HG02610 (cell line): ENCODE results near the gene OTOP2.
"Not testable (repeated sequence)": the region's sequence is repeated elsewhere in the genome, so short reads cannot be mapped to it uniquely, and the experiment has no call there.

Source experiments
- ATAC-seq: cut with Tn5 transposase; IDR thresholded peaks from one replicate; pipeline ENCODE4 v1.9.1; 2021; ENCODE audit warnings: mild to moderate bottlenecking, moderate library complexity; ENCODE audit not compliant: unreplicated experiment

OTOP2 gene

DNA sequence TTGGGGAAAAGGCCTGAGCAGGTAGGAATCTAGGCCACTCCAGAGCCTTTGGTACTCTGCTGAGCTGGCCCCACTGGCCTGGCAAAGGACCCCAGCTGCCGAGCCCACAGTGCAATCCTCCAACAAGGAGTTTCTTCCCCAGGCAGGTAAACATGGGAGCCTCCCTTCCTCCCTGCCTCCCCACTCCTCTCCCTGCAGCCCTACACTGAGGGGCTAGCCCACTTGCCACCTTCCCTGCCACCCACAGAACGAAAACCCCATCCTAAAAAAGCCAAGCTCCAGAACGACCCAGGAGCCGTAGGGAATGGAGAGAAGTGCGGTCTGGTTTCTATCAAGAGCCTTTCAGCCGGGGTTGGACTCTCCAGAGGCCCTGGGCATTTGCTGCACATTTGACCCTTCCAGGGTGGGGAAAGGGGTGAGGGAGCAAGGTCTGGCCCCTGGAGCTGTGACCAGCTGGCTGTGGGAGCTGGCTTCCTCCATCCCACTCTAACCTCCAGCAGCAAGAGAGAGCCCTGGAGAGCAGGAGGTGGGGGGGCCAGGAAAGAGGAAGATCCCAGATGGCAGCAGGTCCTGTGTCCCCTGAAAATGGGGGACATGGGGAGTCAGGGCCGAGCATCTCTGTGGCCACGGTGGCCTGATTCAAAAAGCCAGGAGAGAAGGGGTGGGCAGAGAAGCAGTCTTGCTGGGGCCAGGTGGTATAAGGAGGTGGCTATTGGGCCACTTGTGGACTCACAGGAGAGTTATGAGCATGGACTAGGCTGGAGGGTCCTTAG, 47.2 kb downstream of the OTOP2 start:
- ATAC-seq, result no peak

DNA sequence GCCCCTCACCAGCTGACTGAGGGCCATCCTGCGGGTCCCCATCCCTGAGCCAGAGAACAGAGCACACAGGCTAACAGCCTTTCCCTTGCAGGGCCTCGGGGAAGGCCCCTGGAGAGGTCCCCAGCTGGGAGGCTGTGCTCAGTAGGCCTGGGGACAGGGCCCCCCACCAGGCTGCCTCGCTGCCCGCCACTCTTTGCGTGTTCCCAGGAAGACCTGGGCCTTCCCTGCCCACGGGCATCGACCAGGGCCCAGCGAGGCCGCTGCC, 47.7 kb downstream of the OTOP2 start:
- no peak for ATAC-seq

DNA sequence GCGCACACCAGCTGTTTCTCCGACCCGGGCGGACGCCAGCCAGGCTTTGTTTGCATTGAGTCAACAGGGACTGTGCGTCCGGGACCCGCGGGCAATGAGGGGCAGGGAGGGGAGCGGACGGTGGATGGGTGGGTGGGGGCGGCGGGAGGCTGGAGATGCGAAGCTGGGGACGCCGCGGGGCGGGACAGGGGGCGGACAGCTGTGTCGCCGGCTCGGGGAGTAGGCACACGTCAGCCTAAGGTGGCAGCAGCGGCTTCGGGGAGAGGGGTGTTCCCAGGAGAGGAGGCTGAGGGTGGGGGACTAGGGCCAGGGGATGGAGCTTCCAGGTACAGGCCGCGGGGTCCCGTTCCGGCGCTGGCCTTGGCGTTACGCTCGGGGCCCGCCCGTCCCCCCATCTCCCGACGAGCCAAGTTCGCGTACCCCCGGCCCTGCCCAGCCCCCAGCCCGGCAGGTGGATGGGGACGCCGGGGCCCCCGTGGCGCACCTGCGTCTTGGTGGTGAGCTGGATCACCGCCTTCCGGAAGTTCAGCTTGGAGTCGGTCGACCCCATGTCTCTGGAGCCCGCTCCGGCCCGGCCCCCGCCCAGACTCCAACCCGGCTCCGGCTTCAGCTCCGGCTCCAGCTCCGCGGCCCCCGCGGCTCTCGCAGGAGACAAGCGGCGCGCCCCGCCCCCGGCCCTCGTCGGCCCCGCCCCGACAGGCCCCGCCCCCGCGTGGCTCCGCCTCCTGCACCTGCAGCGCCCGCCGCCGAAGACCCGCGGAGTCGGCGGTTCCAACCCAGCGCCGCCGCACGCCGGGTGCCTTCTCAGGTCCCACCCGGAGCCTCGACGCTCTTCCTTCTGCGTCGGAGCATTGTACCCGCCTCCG, 48.3 kb downstream of the OTOP2 start, which contains the start of gene HID1:
HID1 (minus strand) TSS at position 653 of the 866 bp plus-strand sequence; CDS start at position 550, 103 bp downstream.
- ATAC-seq, result no peak

DNA sequence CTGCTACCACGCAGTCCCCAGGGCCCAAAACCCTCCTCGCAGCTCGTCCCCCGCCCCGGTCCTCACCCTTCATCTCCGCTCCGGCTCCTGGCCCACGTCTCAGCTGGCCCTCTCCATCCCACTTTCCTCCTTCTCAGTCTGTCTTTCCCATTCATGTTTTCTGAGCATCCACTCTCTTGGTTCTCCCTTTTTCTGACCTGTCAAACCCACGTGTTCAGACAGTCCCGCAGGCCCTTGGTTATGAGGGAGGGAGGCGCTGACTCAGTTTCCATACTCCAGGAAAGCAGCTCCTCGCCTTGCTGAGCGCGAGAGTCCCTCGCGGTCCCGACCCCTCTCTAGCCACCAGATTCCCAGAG, 48.9 kb downstream of the OTOP2 start:
- no peak for ATAC-seq

DNA sequence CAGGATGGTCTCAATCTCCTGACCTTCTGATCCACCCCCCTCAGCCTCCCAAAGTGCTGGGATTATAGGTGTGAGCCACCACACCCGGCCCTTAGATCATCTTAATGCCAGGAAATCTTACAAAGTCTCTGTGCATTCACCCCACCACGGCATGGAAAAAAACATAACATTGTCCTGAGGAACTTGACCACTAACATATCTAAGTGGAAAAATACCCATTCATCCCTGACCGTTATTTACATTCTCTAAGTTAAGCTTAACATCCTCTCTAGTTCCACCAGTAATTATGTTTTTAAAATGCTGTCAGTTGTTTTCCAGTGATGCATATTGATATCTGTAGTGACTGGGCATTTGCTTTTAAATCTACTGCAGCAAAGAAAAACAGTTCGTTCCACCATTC, 51.9 kb downstream of the OTOP2 start:
- ATAC-seq, result no peak

DNA sequence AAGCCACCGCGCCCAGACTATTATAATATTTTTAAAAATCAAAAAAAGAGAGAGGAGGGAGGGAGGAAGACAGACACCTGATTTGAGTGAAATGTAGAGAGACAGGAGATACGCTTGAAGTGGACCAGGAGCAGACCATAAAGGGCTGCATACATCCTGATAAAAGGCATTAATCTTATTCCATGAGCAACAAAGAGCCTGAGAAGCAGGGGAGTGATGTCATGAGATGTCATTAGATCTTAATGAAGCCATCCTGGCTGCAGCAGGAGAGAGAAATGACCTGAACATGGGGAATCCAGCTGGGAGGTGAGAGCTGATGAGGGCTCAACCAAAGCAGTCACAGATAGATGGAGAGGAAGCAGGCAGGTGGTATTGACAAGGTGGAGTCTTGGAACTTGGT, 53.7 kb downstream of the OTOP2 start:
- ATAC-seq, result no peak

DNA sequence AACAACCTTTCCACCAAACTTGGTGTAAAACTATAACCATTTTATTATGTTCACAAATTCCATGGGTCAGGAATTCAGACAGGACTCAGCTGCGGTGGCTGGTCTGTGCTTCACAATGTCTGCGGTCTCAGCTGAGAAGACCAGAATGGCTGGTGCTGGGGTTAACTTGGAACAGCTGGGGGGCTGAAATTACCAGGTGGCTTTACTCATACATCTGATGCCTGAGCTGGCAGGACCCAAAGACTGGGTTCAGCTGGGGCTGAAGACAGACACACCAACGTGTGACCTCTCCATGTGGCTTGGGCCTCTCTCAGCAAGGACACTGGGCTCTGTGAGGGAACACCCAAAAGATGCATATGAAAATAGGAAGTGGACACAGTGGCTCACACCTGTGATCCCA, 54.2 kb downstream of the OTOP2 start:
- no peak for ATAC-seq

DNA sequence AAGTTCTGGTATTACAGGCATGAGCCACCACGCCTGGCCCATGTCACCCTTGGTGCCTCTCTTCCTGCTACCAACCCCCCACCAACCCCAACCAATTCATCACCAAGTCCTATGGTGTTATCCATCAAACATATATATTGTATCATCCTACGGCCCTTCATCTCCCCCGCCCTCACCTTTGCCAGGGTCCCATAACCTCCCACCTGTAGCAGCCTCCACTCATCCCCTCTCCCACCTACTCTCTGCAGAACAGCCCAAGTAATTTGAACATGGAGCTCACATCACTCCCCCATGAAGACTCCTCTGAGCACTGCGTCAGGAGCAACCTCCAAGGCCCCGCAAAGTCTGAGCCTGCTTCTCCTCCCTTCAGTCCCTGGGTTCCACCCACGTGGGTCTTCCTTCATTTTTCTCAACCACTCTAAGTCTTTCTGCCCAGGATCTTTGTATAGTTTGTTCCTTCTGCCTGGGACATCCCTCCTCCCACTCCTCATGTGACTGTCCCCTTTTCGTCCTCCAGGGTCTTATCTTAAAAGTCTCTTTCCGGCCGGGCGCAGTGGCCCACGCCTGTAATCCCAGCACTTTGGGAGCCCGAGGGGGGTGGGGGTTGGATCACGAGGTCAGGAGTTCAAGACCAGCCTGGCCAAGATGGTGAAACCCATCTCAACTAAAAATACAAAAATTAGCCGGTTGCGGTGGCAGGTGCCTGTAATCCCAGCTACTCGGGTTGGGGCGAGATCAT, 55.5 kb downstream of the OTOP2 start:
- ATAC-seq, result no peak

DNA sequence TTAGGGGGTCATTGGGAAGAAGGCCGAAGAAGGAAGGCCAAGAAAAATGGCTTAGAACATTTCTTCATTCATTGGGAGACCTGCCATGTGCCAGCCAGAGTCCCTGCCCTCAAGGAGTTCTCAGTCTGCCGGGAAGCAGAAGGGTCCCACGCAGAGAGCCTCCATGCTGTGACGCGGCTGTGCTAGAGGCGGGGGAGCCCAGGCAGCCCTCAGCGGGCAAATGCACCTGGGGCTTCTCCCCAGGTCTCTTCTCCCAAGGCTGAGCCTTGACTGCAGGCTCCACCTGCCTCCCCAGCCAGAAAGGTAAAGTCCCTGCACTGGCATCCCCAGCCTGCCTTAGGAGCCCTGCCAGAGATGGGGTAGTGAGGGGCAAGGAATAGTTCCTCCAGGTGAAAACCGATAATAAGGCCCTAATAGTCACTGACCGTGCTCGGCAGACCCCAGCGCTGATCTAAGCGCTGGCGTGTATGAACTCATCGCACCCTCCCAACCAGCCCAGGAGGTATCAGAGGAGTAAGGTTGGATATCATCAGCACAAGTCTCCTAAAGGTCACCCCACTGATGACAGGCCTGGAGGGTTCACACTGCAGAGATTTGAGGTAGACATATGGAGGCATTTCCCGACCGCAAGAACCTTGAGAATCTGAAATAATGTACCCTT, 57.4 kb downstream of the OTOP2 start:
- ATAC-seq, result no peak

DNA sequence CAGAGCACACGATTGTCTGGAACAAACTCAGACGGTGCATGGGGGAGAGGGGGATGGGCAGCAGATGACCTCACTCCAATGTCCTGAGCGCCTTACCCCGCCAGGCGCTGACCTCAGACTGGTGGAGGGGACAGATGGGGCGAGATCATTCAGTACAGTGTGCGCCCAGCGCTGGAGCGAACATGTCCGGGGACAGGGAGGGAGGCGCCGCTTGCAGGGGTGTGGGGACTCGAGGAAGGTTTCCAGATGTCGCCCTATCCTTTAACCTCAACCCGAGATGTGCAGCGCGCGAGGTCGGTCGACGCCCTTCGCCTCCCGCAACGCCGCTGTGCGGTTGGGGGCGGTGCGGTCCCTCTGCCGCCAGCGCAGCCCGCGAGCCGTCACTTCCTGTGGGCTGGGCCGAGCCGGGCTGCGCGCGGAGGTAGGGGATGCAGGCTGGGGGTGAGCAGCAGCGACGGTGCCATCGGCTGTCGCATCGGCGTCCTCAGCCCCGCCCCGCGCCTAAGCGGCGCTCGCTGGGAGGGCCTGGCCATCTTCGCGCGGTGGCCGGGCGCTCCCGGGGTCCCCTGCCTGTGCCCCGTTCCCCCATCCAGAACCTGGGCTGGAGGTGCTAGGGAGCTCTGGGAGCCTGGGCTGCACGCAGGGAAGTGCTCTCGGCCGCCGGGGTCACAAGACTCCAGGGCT, 58.0 kb downstream of the OTOP2 start:
- ATAC-seq, result peak; percentile 54

DNA sequence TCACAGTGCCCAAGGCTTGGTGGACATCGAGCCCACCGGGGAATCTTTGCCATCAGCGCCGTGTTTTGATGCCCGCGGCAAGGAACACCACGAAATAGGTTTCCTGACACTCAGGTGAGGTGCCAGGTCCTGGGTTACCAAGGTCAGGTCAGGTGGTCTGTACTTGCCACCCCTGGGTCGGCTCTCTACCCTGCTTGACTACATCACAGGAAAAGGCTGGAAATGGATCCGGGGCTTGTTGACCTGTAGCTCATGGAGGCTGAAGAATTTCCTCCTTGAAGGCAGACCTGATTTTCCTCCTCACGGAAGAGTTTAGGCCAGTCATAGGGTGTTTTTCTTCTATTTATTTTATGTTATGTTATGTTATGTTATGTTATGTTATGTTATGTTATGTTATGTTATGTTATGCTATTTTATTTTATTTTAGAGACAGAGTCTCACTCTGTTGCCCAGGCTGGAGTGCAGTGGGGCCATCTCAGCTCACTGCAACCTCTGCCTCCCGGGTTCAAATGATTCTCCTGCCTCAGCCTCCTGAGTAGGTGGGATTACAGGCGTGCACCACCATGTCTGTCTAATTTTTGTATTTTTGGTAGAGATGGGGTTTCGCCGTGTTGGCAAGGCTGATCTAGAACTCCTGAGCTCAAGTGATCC, 58.7 kb downstream of the OTOP2 start:
- not testable (repeated sequence) for ATAC-seq
